Amniotic stem cell (primary cell): ENCODE results near the gene SLC12A6.
A peak's percentile ranks its signal among the peaks of the same experiment; 100 is the strongest.
"Not testable (repeated sequence)": the region's sequence is repeated elsewhere in the genome, so short reads cannot be mapped to it uniquely, and the experiment has no call there.

Source experiments
- DNase-seq: peaks from one replicate; lab custom pipeline; 2025; lab: John Stamatoyannopoulos, UW

SLC12A6 gene

DNA sequence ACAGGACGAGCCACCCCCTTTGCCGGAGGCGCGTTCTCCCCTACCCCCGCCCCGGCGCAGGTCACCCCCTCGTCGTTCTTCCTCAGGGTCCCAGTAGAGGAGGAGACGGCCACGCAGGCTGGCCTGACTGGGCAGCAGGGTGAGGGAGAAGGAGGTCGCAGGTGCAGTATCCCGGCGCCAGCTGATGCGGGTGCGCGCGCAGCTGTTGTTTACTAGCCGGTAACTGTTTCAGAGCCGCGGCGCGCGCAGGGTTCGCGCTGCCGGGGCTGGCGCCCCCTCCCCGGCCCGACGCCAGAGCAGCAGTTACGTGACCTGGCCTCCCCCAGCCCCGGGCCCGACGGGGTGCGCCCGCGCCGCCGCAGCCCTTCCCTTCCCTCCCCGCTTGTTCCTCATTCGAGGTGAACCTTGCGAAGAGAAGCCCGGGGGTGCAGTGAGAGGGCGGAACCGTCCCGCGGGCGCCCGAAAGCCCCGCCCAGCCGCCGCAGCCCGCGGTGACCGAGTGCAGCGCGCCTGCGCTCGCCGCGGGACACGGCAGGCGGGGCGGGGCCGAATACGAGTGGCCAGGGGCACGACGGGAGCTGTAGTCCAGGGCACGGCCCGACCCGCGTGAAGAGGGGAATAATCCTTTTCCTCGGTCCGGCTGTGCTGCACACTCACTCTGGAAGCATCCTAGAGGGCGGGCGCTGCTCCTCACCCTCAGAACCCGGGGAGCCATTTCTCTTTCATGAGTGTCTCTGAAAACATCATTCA lies at the start of gene SLC12A6:
SLC12A6 (minus strand) TSS at position 225 of the 750 bp plus-strand sequence. CDS start 1,101 bp downstream, outside the sequence.
- DNase-seq, result peak; percentile 93

DNA sequence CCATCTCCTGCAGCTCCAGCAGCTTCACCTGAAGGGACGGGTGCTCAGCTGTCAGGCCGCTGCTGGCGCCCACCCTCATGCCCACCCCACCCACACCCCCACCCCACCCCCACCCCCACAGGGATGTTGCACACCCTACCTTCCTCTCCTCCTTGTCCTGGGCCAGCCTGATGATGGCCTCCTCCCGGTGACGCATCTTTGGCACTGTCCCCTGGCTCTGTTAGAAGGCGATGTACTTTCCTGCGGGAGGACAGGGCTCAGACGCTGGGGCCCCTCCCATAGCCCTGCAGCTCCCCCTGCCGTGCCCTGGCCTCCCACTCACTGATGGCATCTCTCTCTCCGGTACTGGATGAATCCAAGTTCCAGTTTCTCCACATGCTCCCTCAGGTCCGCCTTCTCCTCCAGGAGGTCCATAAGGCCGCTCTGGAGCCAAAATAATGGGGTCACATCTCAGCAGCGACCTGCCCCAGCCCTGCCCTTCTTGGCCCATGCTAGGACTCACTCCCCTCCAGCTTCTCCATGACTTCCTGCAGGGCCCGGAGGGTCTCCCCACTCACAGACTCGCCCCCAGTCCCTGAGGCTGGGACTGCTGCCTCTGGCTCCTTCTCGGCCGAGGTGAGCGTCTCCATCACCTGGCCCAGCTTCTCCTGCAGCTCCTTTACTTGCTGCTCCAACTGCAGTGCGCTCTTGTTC lies 44.4 kb upstream of the SLC12A6 start:
- DNase-seq, result not testable (repeated sequence)

DNA sequence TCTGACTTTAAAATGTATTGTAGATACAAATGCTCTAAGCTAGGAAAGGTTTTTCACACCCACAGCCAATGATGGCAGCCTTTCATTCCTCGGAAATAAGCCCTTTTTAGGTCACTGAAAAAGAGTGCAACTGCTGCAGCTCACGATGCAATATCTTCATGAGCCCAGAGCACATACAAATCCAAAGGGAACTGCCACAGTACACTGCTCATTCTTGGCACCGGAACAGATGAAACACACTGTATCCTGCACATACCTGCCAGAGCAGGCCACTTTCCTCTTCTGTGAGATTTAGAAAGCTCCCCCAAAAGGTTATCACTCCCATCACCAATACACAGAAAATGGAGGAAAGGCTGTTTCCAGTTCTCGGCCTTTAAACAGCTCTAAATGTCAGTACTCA lies 42.9 kb upstream of the SLC12A6 start:
- not testable (repeated sequence) for DNase-seq

DNA sequence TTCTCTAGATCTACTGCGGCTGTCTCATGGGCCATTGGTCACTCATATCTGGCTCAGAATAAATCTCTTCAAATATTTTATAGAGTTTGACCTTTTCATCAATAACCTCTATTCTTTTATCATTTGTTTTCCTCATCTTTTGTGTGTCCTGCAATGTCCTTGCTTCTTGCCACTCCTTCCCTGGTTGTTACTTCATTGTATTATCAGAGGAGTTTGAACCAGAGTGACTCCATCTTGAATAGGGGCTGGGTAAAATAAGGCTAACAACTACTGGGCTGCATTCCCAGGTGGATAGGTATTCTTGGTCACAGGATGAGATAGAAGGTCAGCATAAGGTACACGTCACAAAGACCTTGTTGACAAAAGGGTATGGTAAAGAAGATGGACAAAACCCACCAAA lies 39.3 kb upstream of the SLC12A6 start:
- DNase-seq, result no peak

DNA sequence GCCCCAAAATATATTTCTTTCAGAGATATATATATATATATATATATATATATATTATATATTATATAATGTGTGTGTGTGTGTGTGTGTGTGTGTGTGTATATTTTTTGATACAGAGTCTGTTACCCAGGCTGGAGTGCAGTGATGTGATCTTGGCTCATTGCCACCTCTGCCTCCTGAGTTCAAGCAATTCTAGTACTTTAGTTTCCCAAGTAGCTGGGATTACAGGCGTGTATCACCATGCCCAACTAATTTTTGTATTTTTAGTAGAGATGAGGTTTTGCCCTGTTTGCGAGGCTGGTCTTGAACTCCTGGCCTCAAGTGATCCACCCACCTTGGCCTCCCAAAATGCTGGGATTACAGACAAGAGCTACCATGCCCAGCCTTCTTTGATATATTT lies 38.0 kb upstream of the SLC12A6 start:
- DNase-seq, result not testable (repeated sequence)

DNA sequence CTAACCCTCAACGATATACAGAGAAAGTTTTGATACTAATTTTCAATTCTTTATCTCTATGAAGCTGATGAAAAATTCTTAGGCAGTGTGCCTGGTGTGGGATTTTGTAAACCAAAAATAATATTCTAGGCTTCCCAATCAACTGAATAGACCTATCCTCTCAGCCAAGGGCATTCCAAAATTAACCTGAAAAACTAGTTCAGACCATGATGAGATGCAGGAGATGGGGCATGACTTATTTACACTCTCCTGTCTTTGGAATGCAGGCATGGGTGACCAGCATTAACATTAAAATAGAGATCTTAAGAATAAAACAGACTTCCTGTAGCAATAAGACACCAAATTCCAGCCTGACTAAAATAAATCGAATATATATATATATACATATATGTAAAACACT lies 37.2 kb upstream of the SLC12A6 start:
- no peak for DNase-seq

DNA sequence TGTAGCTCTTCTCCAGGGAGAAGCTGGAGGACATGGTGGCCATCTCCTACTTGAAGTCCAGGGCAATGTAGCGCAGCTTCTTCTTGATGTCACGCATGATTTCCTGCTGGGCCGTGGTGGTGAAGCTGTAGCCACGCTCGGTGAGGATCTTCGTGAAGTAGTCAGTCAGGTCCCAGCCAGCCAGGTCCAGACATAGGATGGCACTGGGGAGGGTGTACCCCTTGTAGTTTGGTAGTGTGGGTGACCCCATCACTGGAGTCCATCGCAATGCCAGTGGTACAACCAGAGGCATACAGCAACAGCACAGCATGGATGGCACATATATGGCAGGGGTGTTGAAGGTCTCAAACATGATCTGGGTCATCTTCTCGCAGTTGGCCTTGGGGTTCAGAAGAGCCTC lies 36.4 kb upstream of the SLC12A6 start:
- no peak for DNase-seq

DNA sequence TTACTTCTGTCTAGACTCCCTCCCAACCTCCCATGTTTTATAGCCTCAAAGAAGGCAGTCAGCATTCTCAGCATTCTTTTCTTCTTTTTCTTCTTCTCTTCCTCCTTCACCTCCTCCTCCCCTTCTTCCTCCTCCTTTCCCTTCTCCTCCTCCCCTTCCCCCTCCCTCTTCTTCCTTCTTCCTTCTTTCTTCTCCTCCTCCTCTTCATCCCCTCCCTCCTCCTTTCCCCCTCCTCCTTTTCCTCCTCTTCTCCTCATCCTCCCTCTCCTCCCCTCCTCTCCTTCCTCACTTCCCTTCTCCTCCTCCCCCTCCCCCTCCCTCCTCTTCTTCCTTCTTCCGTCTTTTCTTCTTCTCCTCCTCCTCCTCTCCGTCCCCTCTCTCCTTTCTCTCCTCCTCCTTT lies 33.1 kb upstream of the SLC12A6 start:
- DNase-seq, result no peak

DNA sequence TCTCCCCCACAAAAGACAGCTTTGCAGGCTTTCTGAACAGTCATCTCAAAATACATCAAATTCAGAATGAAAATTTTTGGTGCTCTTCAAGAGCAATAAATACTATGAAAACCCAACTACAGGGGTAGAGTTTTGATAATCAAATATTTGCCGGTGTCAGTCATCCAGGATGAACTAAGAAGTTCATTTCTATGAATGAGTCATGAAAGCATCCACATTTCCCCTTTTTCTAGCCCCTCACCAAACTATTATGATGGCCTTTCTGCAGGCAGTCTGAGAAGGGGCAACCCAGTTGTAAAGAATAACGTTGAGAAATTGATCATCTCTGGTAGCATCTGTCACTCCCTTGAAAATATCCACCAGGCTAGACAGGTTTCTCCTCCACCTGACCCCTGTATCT lies 32.5 kb upstream of the SLC12A6 start:
- no peak for DNase-seq

DNA sequence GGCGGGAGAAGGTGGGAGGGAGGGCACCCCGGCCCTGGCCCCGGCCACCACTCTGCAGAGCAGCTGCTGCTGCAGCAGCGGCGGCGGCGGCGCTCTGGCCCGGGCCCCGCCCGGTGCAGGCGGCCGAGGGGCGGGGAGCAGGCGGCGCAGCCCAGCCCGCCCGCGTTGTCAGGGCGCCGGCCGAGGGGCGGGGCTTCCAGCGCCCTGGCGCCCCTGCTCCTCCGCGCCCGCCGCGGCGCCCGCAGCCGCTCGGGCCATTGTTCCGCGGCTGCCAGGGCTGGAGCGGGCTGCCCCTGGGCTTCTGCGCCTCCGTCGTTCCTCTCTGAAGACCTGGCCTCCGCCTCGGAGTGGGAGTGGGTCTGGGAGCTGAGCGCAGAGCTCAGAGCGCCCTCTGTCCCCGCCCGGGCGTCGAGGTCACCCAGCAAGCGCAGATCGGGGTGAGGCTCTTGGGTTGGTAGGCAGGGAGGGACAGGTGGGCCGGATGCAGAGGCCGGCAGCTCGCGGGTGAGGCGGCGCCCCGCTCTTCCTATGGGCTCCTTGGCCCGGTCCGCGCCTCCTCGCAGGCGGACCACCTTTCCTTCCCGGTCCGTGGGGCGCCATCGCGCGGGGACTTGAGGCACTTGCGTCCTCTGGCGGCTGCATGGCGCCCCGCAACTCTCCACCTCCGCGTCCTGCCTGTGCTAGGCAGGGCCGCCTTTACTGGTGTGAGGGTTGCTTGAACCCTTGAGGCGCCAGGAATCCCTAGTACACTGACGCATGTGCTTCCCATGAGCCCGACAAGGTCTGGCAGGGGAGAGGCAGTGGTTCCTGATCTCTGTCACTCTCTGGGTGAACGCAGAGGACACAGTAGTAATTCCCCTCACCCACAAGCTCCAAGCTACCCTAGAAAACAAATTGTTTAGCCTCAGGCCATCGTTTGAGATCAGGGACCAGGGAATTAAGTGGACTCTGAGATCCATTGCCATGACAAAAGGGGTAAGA lies 29.8 kb upstream of the SLC12A6 start, which contains the start of gene LPCAT4:
LPCAT4 (minus strand) TSS at position 96 of the 981 bp plus-strand sequence. CDS start 96 bp downstream, outside the sequence.
- peak; percentile 81 for DNase-seq

DNA sequence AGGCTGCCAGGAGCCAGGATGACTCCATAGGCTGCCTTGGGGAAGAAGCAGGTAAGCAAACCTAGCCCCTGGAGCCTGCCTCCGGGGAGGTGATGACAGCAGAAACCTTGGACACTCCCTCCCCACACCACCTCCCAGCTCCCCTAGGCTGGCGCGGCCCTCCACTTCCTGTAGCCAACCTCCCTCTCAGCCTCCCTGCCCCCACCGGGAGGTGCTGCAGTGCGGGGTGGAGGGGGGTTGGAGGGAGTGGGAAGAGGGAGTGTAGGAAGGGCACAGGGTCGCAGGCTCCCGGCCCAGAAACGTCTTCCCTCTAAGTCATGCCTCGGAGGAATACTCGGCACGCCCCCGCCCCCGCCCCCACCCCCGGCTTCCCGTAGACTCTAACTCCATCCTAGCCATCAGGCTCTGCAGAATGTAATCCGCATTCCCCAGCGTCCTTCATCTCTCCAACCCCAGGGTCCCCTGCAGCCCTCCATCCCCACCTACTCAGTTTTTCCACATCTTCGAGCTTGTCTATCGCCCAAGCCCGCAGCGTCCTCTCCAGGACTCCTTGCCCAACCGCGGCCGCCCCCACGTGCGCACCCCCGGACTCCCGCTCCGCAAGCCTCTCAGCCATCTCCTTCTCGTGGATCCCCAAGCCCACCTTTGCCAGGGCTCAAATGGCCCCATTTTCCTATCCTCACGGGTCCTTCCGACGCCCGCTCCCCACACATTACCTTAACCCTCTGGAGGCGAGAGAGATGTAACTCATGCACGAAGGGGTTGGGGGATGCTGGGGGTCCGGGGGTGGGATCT lies 28.9 kb upstream of the SLC12A6 start:
- peak; percentile 15 for DNase-seq

DNA sequence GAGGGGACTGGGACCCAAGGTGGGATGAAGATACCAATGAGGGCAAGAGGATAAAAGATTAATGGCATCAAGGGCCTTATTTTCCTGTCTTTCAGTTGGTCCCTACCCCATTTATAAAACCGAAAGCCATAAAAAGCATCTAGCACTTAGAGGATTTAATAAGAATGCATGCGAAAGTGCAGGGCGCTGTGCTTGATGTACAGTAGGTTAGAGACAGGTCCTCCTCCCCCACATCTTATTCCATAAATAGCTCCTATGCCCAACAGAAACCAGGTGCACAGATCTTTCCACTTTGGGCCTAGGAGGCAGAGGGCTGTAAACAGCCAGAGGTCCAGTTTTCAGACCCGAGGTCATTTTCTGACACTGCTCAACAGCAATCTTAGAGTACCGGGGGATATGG lies 28.3 kb upstream of the SLC12A6 start:
- DNase-seq, result no peak

DNA sequence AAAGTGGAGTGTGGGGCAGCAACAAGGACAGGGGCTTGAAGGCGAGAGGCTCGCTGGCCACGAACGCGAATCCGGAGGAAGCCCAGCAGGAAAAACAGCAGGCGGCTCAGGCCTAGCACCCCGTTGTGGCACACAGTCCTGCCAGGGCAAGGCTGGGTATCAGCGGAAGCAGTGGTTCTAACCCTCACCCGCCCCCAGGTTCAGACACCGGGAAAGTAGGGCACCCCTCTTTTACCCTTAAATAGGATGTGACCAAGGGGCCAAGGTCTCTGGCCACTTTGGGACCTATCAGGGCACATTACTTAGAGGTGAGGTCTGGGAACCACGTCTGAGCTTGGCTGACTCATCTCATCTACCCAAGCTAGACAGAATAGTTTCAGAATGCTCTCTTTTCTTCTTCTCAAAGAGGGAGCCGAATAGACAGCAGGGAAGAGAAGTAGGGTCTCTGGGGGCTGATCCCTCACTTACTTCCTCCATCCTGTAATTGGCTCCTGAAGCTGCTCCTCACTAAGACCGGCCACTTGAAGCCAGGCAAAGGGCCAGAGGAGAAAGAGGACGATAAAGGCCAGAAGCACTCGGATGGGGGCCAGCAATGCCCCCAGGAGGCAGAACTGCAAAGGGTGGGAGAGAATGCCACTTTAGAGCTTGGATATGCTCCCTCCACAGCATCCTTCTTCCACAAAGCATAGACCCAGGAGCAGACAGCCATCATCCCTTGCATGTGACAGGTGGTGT lies 27.7 kb upstream of the SLC12A6 start:
- no peak for DNase-seq

DNA sequence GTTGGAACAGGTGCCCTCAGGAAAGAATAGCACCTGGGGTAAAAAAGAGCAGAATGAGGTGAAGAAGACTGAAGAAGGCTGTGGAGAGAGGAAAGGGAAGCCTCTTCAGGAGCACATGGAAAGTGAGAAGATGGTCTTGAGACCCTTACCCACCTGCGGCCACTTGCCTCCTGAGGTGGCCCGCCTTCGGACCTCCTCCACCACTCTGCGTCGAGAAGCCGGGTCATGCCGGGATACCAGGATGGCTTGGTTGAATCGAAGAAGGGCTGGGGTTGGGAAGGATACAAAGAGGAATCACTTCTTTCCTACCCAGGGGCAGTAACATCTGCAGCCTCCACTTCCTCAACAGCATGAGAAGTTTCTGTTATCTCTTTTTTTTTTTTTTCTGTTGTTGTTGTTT lies 26.5 kb upstream of the SLC12A6 start:
- DNase-seq, result no peak

DNA sequence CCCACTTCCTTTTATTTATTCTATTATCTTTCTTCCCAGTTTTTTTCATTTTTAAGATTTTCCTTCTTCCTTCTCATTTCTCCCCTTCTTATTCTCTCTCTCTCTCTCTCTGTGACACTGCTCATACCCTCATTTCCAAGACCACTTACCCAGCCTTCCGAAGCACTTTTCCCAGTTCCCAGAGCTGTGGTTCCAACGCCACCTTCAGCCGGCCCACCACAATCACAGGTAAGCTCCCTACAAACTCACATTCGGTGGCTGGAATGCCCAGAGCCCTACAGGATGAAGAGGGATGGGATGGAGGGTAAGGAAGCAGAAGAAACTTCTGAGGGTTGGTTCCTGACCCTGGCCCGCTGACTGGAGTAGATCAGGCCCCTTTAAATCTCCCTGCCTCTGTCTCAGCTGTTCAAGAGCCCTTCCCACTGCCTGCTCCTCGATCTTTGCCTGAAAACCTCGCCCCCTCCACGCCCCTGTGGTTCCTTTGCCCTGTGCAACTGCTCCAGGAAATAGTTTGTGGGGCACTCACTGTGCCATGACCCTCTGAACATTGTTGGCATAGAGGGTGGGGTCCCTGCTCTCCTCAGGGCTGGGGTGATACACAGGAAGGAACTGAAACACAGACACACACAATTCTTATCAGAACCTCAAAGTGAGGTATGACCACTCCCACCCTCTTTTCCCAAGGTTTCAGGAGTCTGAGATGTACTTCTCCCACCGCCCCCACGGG lies 24.6 kb upstream of the SLC12A6 start:
- no peak for DNase-seq

DNA sequence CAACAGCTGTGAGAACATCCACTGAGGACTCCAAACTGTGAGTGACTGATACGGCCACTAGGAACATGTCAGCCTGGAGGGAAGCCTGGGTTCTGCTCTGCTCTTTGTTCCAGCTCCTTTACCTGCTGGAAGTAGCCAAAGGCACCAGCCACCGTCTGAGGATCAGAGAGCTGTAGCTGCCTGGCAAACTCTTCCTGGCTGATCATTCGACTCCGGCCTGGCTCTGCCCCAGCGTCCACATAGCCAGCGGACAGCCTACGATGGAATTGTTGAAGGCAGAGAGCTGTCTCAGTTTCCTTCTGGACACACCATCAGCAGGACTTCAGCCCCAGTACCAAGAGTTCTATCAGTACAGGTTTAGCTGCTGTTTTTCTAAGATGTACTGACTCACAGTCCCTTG lies 23.7 kb upstream of the SLC12A6 start:
- no peak for DNase-seq

DNA sequence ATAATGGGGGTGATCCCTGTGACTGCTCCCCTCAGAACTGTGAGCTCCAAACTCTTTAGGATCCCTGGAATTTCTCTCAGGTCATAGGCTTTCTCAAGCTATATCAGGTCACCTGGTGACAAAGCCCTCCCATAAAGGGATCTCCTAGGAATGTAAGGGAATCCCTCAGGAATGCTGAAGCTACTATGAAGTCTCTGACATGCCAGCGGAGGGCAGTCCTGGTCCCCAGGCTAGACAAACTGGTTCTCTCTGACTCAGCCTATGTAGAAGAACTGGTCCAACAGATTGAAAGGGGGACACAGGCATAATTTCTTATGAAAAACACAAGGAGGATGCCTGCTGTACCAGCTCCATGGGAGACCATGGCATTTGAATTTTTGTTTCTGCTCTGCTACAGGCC lies 22.7 kb upstream of the SLC12A6 start:
- no peak for DNase-seq

DNA sequence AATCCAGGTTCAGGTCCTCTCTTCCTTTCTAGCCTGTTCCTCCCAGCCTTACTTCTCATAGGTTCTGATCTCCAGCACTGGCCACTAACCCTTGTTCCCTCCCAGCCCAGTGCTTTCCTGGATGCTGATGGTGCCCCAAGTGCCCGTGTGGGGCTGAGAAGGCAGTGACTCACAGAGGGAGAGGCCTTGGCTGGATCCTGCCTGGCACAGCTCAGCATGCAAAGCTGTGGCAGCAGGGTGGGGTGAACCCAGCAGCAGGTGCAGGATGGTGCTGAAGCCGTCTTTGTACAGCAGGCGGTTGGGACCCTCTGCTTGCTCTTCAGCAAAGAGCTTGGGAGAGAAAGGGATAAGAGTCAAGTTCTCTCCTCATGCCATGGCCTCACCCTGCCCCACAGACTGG lies 21.8 kb upstream of the SLC12A6 start:
- no peak for DNase-seq

DNA sequence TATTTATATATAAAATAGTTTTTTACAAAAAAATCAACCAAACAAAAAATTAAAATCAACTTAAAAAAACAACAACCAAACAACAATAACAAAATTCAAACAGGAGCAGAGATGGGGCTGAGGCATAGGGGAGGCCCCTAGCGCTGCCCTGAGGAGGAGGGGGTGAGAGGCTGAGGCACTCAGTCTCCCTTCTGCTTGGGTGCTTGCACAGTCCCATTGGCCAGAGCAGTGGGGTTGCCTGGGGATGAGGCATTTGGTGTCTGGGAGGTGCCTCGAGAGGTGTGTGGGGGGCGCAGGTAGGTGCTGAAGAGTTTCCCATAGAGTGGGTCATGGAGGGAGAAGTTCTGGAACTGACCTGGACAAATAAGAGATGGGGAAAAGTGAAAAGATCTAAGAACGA lies 21.4 kb upstream of the SLC12A6 start:
- no peak for DNase-seq

DNA sequence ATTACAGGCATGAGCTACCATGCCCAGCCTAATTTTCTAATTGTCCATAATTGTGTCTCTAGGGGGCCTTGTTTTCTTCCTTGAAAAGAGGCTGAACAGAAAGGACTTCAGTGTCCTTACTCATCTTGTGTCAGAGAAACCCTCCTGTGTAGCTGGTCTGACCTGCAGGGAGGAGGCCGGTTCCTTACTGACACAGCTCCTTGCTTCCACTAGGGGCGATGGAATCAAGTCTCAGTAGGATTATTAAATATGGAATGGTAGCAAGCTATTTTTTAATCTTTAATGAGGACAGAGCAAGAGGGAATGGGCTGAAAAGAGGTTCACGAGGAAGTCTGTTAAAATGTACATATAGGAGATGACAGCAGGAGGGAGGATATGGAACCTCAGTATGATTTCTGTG lies 20.8 kb upstream of the SLC12A6 start:
- DNase-seq, result no peak
